ENCODE data around the gene RBM15. TPM values are rescaled to one million over a fixed set of nuclear protein-coding genes. Genes with fewer than 3 reads are reported as not detected.

RBM15 gene
- total and polyA plus RNA-seq, 2 donors (not counting 1 experiment from before 2014, with no cell fraction given): 8.4 to 25.9 TPM

DNA sequence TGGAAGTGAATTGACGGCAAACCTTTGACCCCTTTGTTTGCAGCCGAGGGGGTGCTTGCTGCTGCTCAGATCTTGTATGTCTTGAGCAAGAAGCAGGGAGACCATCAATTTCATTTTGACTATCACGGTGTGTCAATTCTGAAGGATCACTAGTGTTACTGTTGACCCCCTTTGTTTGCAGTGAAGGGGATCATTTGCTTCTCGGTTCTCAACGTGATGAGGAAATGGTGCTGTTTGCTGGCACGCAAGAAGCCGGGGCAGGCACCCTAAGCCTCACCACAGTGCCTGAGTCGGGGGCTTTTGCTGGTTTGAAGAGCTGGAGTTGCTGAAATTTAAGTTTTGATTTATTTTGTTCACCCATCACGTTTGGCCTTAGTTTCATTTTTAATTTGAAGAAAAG lies 7.5 kb downstream of the RBM15 start:
- H3K4me2 ChIP-seq (ENCODE audit: extremely low read depth, insufficient read depth, low read length): peak overlapping the region; percentile 75
- TF ChIP-seq, protein P1, sequence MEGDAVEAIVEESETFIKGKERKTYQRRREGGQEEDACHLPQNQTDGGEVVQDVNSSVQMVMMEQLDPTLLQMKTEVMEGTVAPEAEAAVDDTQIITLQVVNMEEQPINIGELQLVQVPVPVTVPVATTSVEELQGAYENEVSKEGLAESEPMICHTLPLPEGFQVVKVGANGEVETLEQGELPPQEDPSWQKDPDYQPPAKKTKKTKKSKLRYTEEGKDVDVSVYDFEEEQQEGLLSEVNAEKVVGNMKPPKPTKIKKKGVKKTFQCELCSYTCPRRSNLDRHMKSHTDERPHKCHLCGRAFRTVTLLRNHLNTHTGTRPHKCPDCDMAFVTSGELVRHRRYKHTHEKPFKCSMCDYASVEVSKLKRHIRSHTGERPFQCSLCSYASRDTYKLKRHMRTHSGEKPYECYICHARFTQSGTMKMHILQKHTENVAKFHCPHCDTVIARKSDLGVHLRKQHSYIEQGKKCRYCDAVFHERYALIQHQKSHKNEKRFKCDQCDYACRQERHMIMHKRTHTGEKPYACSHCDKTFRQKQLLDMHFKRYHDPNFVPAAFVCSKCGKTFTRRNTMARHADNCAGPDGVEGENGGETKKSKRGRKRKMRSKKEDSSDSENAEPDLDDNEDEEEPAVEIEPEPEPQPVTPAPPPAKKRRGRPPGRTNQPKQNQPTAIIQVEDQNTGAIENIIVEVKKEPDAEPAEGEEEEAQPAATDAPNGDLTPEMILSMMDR (conservative IDR thresholded peaks at IDR 0.05 in 1 of 2, IDR thresholded peaks at IDR 0.05 in 1 of 2; ENCODE audit: low read depth in 1 of 2, low read length in 2 of 2): no peak
- TF ChIP-seq EZH2 (IDR thresholded peaks at IDR 0.05; ENCODE audit: low read length, missing control alignments): no peak
- peaks cover 11% of the 10 kb centered on the region for H3K36me3 ChIP-seq (ENCODE audit: control insufficient read depth, insufficient read depth, low read length)
- H2AFZ ChIP-seq (ENCODE audit: low read length): no peak overlapping the region
- H3K27me3 ChIP-seq (ENCODE audit: control insufficient read depth, insufficient read depth, low read length): no peaks in the 10 kb centered on the region
- no peaks in the 10 kb centered on the region for H3K9me3 ChIP-seq (ENCODE audit: control insufficient read depth, insufficient read depth, low read depth, low read length)
- H3K4me3 ChIP-seq (replicated peaks in 1 of 4; ENCODE audit: control extremely low read depth in 1 of 4, insufficient read depth in 1 of 4, low read depth in 3 of 4, low read length in 4 of 4): no peak overlapping the region
- peaks cover 20% of the 10 kb centered on the region for H3K4me1 ChIP-seq (ENCODE audit: control insufficient read depth, extremely low read depth, insufficient read depth, low read length)
- no peak overlapping the region for H3K9ac ChIP-seq (ENCODE audit: insufficient read depth, low read length)
- peaks cover 95% of the 10 kb centered on the region for H3K79me2 ChIP-seq (ENCODE audit: control insufficient read depth, insufficient read depth, low read length)
- DNase-seq (ENCODE audit: low read depth in 2 of 2): no peak
- peaks cover 2% of the 10 kb centered on the region for H4K20me1 ChIP-seq (ENCODE audit: control insufficient read depth, extremely low read depth, insufficient read depth, low read length)
- no peak overlapping the region for H3K27ac ChIP-seq (ENCODE audit: insufficient read depth, low read length)

DNA sequence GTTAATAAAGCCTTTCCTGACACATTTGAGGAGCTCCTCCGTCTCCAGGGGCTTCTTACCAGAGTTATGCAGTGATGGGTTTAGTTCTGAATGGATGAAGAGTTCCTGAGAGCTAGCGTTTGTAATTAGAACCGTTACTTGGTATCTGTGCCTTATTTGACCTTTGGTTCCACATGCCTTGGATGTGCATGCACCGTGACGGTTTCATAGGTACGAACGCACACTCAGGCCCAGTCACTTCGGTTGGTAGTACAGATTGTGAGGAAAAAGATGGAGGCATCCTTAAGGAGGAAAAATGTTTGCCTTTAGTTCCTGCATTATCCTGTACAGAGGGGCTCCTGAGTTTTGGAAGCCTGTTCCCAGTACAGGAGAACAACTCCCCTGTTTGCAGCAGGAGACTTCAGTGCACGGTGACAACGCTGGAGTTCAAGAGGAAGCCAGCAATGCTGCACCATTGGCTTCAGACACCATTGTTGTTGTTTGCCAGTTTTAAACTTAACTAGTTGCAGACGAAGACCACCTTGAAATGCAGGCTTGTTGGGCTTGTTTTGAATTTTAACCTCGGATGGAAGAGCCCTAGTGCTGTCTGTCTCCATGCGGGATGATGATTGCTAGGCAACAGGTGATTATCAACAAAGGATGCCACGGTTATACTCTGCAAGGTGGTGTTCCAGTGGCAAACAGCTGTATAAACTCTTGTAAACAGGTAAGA lies 8.2 kb downstream of the RBM15 start:
- Histone ChIP-seq H3K4me3 (replicated peaks in 1 of 4; ENCODE audit: control extremely low read depth in 1 of 4, insufficient read depth in 1 of 4, low read depth in 3 of 4, low read length in 4 of 4) (no peak overlapping the region), H3K9me3 (ENCODE audit: control insufficient read depth, insufficient read depth, low read depth, low read length) (no peaks in the 10 kb centered on the region), H4K20me1 (ENCODE audit: control insufficient read depth, extremely low read depth, insufficient read depth, low read length) (peaks cover 2% of the 10 kb centered on the region), H3K9ac (ENCODE audit: insufficient read depth, low read length) (no peak overlapping the region), H3K79me2 (ENCODE audit: control insufficient read depth, insufficient read depth, low read length) (peaks cover 94% of the 10 kb centered on the region), H3K4me1 (ENCODE audit: control insufficient read depth, extremely low read depth, insufficient read depth, low read length) (peaks cover 17% of the 10 kb centered on the region), H3K27me3 (ENCODE audit: control insufficient read depth, insufficient read depth, low read length) (no peaks in the 10 kb centered on the region), H3K36me3 (ENCODE audit: control insufficient read depth, insufficient read depth, low read length) (peaks cover 6% of the 10 kb centered on the region), H3K4me2 (ENCODE audit: extremely low read depth, insufficient read depth, low read length) (peak overlapping the region; percentile 75), H2AFZ (ENCODE audit: low read length) (no peak overlapping the region), H3K27ac (ENCODE audit: insufficient read depth, low read length) (no peak overlapping the region)
- TF ChIP-seq EZH2 (IDR thresholded peaks at IDR 0.05; ENCODE audit: low read length, missing control alignments): no peak
- DNase-seq (ENCODE audit: low read depth in 2 of 2): no peak

DNA sequence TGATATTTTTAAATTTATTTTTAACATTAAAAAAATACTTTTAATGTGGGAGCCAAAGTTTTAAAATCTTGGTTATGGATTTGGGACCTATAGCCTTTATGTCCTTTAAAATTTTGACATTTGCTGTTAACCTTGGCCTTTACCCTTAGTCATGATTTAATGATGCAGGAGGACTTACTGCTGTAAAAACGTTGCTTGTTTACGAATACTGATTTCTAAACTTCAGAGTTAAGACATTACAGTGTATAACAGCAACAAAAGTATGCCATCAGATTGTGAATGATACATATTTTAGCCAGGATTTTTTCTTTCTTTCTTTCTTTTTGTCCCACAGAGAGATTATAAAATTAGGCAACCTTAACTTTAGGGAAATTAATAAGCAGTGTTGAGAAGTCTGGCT lies 8.9 kb downstream of the RBM15 start:
- Histone ChIP-seq H3K36me3 (ENCODE audit: control insufficient read depth, insufficient read depth, low read length) (peaks cover 5% of the 10 kb centered on the region), H3K4me3 (replicated peaks in 1 of 4; ENCODE audit: control extremely low read depth in 1 of 4, insufficient read depth in 1 of 4, low read depth in 3 of 4, low read length in 4 of 4) (peak overlapping the region in 1 of 4 experiments; percentile 6), H3K9me3 (ENCODE audit: control insufficient read depth, insufficient read depth, low read depth, low read length) (no peaks in the 10 kb centered on the region), H3K4me2 (ENCODE audit: extremely low read depth, insufficient read depth, low read length) (no peak overlapping the region), H3K27me3 (ENCODE audit: control insufficient read depth, insufficient read depth, low read length) (no peaks in the 10 kb centered on the region), H3K9ac (ENCODE audit: insufficient read depth, low read length) (no peak overlapping the region), H2AFZ (ENCODE audit: low read length) (no peak overlapping the region), H4K20me1 (ENCODE audit: control insufficient read depth, extremely low read depth, insufficient read depth, low read length) (peaks cover 2% of the 10 kb centered on the region), H3K4me1 (ENCODE audit: control insufficient read depth, extremely low read depth, insufficient read depth, low read length) (peaks cover 12% of the 10 kb centered on the region), H3K79me2 (ENCODE audit: control insufficient read depth, insufficient read depth, low read length) (peaks cover 90% of the 10 kb centered on the region), H3K27ac (ENCODE audit: insufficient read depth, low read length) (no peak overlapping the region)
- no peak for TF ChIP-seq EZH2 (IDR thresholded peaks at IDR 0.05; ENCODE audit: low read length, missing control alignments)
- TF ChIP-seq, protein P1 (conservative IDR thresholded peaks at IDR 0.05 in 1 of 2, IDR thresholded peaks at IDR 0.05 in 1 of 2; ENCODE audit: low read depth in 1 of 2, low read length in 2 of 2): no peak
- no peak for DNase-seq (ENCODE audit: low read depth in 2 of 2)

Data from fibroblast of lung (primary cell).